B cell (primary cell): ENCODE data around the gene D2HGDH. TPM values are rescaled to one million over a fixed set of nuclear protein-coding genes. Genes with fewer than 3 reads are reported as not detected.

Experiments
- ATAC-seq: fragments of 200-7000 bp; cut with Tn5 transposase; one replicate; pipeline ENCODE4 v1.10.0; 2021; ENCODE audit warnings: low read depth, mild to moderate bottlenecking, moderate number of reproducible peaks, moderate library complexity
- CTCF ChIA-PET: fragments of 350-600 bp; sonication (Branson Sonifier 250); formaldehyde crosslinking; loops from one replicate; lab custom pipeline; 2021; ENCODE audit warnings: antibody characterized with exemption, inconsistent platforms; lab: Charles Lee
- POLR2A ChIA-PET: fragments of 350-600 bp; sonication (Branson Sonifier 250); formaldehyde crosslinking; loops from one replicate; lab custom pipeline; 2021; ENCODE audit warnings: antibody characterized with exemption; lab: Charles Lee
- DNase-seq: peaks from one replicate; pipeline ENCODE4 v3.0.0; 2013
- H2AFZ ChIP-seq: 2 replicates; pipeline ENCODE4 v1.6.1; 2012; ENCODE audit warnings: mild to moderate bottlenecking, low read depth, low read length; ENCODE audit not compliant: insufficient read depth, poor library complexity, severe bottlenecking
- H3K27ac ChIP-seq, 2 donors: 1 replicate in 1 of 2; 2 replicates in 1 of 2; pipeline ENCODE4 v1.5.1; 2012 to 2013; ENCODE audit warnings: low read length in 2 of 2, mild to moderate bottlenecking in 2 of 2, moderate library complexity in 1 of 2
- H3K27me3 ChIP-seq, 4 experiments: fragments of 200-600 bp in 1 of 4; sonication (generic) in 1 of 4; replicated peaks in 1 of 4; 1 replicate in 2 of 4; 2 replicates in 2 of 4; pipeline versions ENCODE4 v1.6.1 to v1.7.0; 2013 to 2016; ENCODE audit warnings: low read length in 3 of 4, mild to moderate bottlenecking in 2 of 4, mixed read lengths in 1 of 4, moderate library complexity in 1 of 4; ENCODE audit not compliant: insufficient read depth in 4 of 4, control insufficient read depth in 3 of 4; ENCODE audit errors: control extremely low read depth in 1 of 4
- H3K36me3 ChIP-seq, 2 experiments: replicated peaks in 1 of 2; 1 replicate in 1 of 2; 2 replicates in 1 of 2; pipeline versions ENCODE4 v1.6.1 to v1.7.1; 2013; ENCODE audit warnings: low read length in 1 of 2; ENCODE audit not compliant: insufficient read depth in 2 of 2, control insufficient read depth in 1 of 2; ENCODE audit errors: control extremely low read depth in 1 of 2, extremely low read depth in 1 of 2
- H3K4me1 ChIP-seq, 2 donors: fragments of 200-600 bp in 1 of 2; sonication (generic) in 1 of 2; 1 replicate in 1 of 2; 2 replicates in 1 of 2; pipeline versions ENCODE4 v1.5.1 to v1.6.1; 2013 to 2017; ENCODE audit warnings: low read length in 2 of 2; ENCODE audit not compliant: control insufficient read depth in 2 of 2, insufficient read depth in 2 of 2
- H3K4me2 ChIP-seq: replicated peaks from 2 replicates; pipeline ENCODE3; 2012; ENCODE audit warnings: mild to moderate bottlenecking, low read depth, low read length; ENCODE audit not compliant: poor library complexity, severe bottlenecking
- H3K4me3 ChIP-seq, 5 experiments: fragments of 200-600 bp in 1 of 5; sonication (generic) in 1 of 5; 1 replicate in 3 of 5; 2 replicates in 2 of 5; pipeline versions ENCODE4 v1.5.1 to v1.7.0; 2011 to 2016; ENCODE audit warnings: low read length in 4 of 5, mild to moderate bottlenecking in 4 of 5, low read depth in 2 of 5, control low read depth in 1 of 5, moderate library complexity in 1 of 5; ENCODE audit not compliant: insufficient read depth in 1 of 5; ENCODE audit errors: control extremely low read depth in 1 of 5, extremely low read depth in 1 of 5
- H3K79me2 ChIP-seq: fragments of 200-600 bp; sonication (generic); one replicate; pipeline ENCODE4 v1.6.0; 2016; ENCODE audit warnings: low read length; ENCODE audit not compliant: control insufficient read depth, insufficient read depth
- H3K9ac ChIP-seq: fragments of 200-600 bp; sonication (generic); 2 replicates; pipeline ENCODE4 v1.6.1; 2017; ENCODE audit warnings: mild to moderate bottlenecking, low read length, moderate library complexity
- H3K9me3 ChIP-seq, 3 donors: one replicate each; pipeline versions ENCODE4 v1.6.1 to v1.7.1; 2013; ENCODE audit warnings: low read length in 2 of 3; ENCODE audit not compliant: control insufficient read depth in 2 of 3, insufficient read depth in 1 of 3; ENCODE audit errors: control extremely low read depth in 1 of 3
- H4K20me1 ChIP-seq: 2 replicates; pipeline ENCODE4 v1.6.0; 2012; ENCODE audit warnings: mild to moderate bottlenecking, low read length; ENCODE audit not compliant: insufficient read depth, control insufficient read depth, poor library complexity, severe bottlenecking
- H3K27ac Mint-ChIP-seq: one replicate; pipeline ENCODE4 v1.8.0; 2021; ENCODE audit warnings: mixed read lengths
- H3K27me3 Mint-ChIP-seq: one replicate; pipeline ENCODE4 v1.8.0; 2021; ENCODE audit warnings: mixed read lengths
- H3K4me1 Mint-ChIP-seq: one replicate; pipeline ENCODE4 v1.8.0; 2021; ENCODE audit warnings: mixed read lengths
- H3K4me3 Mint-ChIP-seq: one replicate; pipeline ENCODE4 v1.8.0; 2021; ENCODE audit warnings: mixed read lengths
- H3K9me3 Mint-ChIP-seq: one replicate; pipeline ENCODE4 v1.8.0; 2022; ENCODE audit warnings: mixed read lengths; ENCODE audit not compliant: insufficient read depth
- EZH2 ChIP-seq: IDR thresholded peaks from 2 replicates; pipeline ENCODE4 v1.6.1; 2012; ENCODE audit warnings: borderline replicate concordance, low read depth, mild to moderate bottlenecking, moderate library complexity, low read length; ENCODE audit not compliant: insufficient read depth, poor library complexity, severe bottlenecking
- WGBS: methylation state at CpG from one replicate; pipeline ENCODE4 v1.1.5; 2013; ENCODE audit warnings: missing lambda C conversion rate; ENCODE audit not compliant: insufficient coverage; 5-methylcytosine and 5-hydroxymethylcytosine counted together
- intact Hi-C: fragments of 100-400 bp; cut with micrococcal nuclease; formaldehyde crosslinking; loops from one replicate; pipeline ENCODE4 v1.10.0; 2022
- polyA plus RNA-seq: library from polyadenylated mRNA; depleted of rRNA; stranded (reverse); fragments of >200 nt; gene quantifications from 2 replicates; pipeline ENCODE4 v1.2.3, GENCODE V29; 2012
- total RNA-seq, 2 donors: library from RNA; stranded (reverse); fragments of 120-200 nt in 1 of 2; gene quantifications; 1 replicate in 1 of 2; 2 replicates in 1 of 2; pipeline versions ENCODE4 v1.2.3 to v1.2.4, GENCODE V29; 2013 to 2022
- TF ChIP-seq, protein P1 (sequence below): fragments of 200-600 bp; IDR thresholded peaks from one replicate; pipeline ENCODE4 v1.8.0; 2022; ENCODE audit warnings: antibody characterized with exemption, mild to moderate bottlenecking

The D2HGDH gene
- total and polyA plus RNA-seq, 2 donors (not counting 1 experiment from before 2014, with no cell fraction given) = 44.0 to 67.7 TPM

DNA sequence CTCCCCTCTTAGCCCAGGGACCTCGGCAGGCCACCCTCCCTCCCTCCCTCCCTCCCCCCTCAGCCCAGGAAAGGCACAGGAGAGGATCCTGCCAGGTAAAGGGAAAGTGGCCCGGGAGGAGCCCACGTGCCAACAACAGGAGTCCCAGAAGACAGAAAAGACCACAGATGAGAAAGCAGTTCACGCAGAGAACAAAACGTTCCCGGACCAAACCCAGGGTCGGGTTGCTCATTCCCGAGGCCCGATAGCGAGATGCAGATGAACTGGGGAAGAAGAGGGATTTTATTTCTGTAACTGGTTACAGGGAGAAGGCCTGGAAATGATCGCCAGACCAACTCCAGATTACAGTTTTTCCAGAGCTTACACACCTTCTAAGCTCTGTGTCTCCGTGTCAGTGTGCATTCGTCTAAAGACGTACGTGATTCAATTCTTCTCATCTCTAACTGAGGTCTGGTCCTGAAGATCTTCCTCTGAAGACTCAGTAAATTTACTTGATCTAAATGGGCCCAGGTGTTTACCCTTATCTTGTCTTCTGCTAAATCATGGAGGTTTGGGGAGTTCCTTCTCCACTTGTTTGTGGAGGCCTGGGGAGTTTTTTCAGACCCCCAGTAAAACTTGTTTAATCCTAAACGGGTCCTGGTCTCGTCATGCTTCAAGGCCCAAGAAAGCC is 73.8 kb downstream of the D2HGDH start:
- H3K36me3 ChIP-seq = no peaks in the 10 kb centered on the region
- H3K27ac ChIP-seq = no peak overlapping the region
- Mint-ChIP-seq H3K4me3 (no peak overlapping the region), H3K4me1 (peaks cover 17% of the 10 kb centered on the region), H3K27me3 (peaks cover 8% of the 10 kb centered on the region), H3K27ac (no peak overlapping the region), H3K9me3 (no peaks in the 10 kb centered on the region)
- H3K4me2 ChIP-seq = no peak overlapping the region
- no peak overlapping the region for H2AFZ ChIP-seq
- POLR2A ChIA-PET = no interaction called here
- no peaks in the 10 kb centered on the region for H4K20me1 ChIP-seq
- no peaks in the 10 kb centered on the region for H3K79me2 ChIP-seq
- DNase-seq (no peak), ATAC-seq (no peak)
- CTCF ChIA-PET = no interaction called here
- peaks cover 12 to 16% of the 10 kb centered on the region in 2 donors for H3K4me1 ChIP-seq
- peaks cover 0 to 13% (median 10%) of the 10 kb centered on the region in 4 experiments for H3K27me3 ChIP-seq
- TF ChIP-seq EZH2 = no peak
- no peak overlapping the region for H3K4me3 ChIP-seq
- no peak overlapping the region for H3K9ac ChIP-seq
- H3K9me3 ChIP-seq = no peaks in the 10 kb centered on the region
- intact Hi-C loops = no loop called here
- WGBS = 89% methylated on average over 16 of the region's 17 CpGs

DNA sequence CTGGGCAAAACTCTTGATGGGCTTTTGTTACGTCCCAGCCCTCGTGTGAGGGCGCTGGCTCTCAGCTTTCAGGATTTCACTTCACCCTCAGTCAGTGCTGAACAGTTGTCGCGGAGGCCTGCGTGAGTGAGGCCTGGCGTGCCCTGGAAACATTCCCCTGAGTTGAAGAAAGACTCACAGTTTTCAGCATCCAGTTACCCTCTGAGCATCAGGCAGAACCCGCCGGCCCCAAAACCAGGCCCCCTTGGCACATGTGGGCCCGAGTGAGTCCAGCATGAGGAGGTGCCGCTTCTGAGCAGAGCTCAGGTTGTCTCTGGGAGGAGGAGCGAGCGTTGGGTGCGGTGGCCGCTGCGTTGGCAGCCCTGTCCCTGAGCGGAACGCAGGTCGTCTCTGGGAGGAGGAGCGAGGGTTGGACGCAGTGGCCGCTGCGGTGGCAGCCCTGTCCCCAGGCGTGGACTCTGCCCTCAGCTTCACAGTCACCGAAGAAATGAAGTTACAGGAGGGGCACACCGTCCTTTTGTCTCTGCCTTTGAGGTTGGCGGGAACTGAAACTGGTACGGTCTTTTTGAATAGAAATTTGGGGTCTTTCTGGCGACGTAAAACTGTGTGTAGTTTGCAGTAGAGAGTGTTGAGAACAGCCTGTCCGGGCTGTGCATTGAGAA is 74.4 kb downstream of the D2HGDH start, which contains the start of gene NEU4:
TSS of gene NEU4 (plus strand) at position 473 of the 662 bp plus-strand sequence. CDS start 5,292 bp downstream, outside the sequence.
- Histone ChIP-seq H2AFZ (no peak within 1 kb of the TSS), H3K4me1 (peaks cover 12% of the 10 kb centered on the region in 2 donors), H3K79me2 (no peaks in the 10 kb centered on the region), H3K27ac (no peak within 1 kb of the TSS), H3K36me3 (no peaks in the 10 kb centered on the region), H3K4me2 (no peak within 1 kb of the TSS), H3K9ac (no peak within 1 kb of the TSS), H3K27me3 (peaks cover 0 to 12% (median 10%) of the 10 kb centered on the region in 4 experiments), H3K9me3 (no peaks in the 10 kb centered on the region), H4K20me1 (no peaks in the 10 kb centered on the region), H3K4me3 (no peak within 1 kb of the TSS)
- POLR2A ChIA-PET = no interaction called here
- peaks cover 6% of the 10 kb centered on the region for H3K27me3 Mint-ChIP-seq
- 93% methylated on average over 29 of the region's 31 CpGs for WGBS
- H3K27ac Mint-ChIP-seq = no peak within 1 kb of the TSS
- H3K4me1 Mint-ChIP-seq = peaks cover 18% of the 10 kb centered on the region
- no peaks in the 10 kb centered on the region for H3K9me3 Mint-ChIP-seq
- no peak for DNase-seq
- intact Hi-C loops = no loop called here
- no peak within 1 kb of the TSS for H3K4me3 Mint-ChIP-seq
- no peak for ATAC-seq
- CTCF ChIA-PET = no interaction called here
- TF ChIP-seq, protein P1, sequence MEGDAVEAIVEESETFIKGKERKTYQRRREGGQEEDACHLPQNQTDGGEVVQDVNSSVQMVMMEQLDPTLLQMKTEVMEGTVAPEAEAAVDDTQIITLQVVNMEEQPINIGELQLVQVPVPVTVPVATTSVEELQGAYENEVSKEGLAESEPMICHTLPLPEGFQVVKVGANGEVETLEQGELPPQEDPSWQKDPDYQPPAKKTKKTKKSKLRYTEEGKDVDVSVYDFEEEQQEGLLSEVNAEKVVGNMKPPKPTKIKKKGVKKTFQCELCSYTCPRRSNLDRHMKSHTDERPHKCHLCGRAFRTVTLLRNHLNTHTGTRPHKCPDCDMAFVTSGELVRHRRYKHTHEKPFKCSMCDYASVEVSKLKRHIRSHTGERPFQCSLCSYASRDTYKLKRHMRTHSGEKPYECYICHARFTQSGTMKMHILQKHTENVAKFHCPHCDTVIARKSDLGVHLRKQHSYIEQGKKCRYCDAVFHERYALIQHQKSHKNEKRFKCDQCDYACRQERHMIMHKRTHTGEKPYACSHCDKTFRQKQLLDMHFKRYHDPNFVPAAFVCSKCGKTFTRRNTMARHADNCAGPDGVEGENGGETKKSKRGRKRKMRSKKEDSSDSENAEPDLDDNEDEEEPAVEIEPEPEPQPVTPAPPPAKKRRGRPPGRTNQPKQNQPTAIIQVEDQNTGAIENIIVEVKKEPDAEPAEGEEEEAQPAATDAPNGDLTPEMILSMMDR = no peak
- no peak for TF ChIP-seq EZH2
